Astrocyte of the cerebellum (primary cell): Measurements from ENCODE around the gene PTGFR.

ENCODE experiments used
- DNase-seq: peaks from one replicate; pipeline ENCODE4 v3.0.0-alpha.2; 2011; ENCODE audit warnings: low read depth
- H3K4me3 ChIP-seq: 2 replicates; pipeline ENCODE4 v1.5.1; 2011; ENCODE audit warnings: mild to moderate bottlenecking, low read depth, low read length, moderate library complexity
- CTCF ChIP-seq: IDR thresholded peaks from 2 replicates; pipeline ENCODE4 v1.5.1; 2012; ENCODE audit warnings: low read length, low read depth, moderate library complexity, mild to moderate bottlenecking; ENCODE audit errors: missing control alignments
- in situ Hi-C: cut with HindIII; loops from 2 replicates; pipeline ENCODE4 v1.10.0; 2017; ENCODE audit warnings: low sequenced_read_pairs

The PTGFR gene

GRCh38 chr1:78519446-78519845, 28.7 kb downstream of the PTGFR start:
- DNase-seq = no peak
- TF ChIP-seq CTCF = no peak
- H3K4me3 ChIP-seq = no peak overlapping the region
- in situ Hi-C loops = no loop called here

- peak; percentile 47 for DNase-seq
- in situ Hi-C loops = no loop called here
- TF ChIP-seq CTCF = no peak
- no peak overlapping the region for H3K4me3 ChIP-seq
Observed at GRCh38 chr1:78520216-78520615, 29.4 kb downstream of the PTGFR start.

GRCh38 chr1:78520843-78521242, 30.1 kb downstream of the PTGFR start:
- no peak overlapping the region for H3K4me3 ChIP-seq
- in situ Hi-C loops = no loop called here
- no peak for DNase-seq
- TF ChIP-seq CTCF = no peak

GRCh38 chr1:78522136-78522535, 31.4 kb downstream of the PTGFR start:
- in situ Hi-C loops = no loop called here
- TF ChIP-seq CTCF = no peak
- DNase-seq = no peak
- no peak overlapping the region for H3K4me3 ChIP-seq

- no peak overlapping the region for H3K4me3 ChIP-seq
- no peak for TF ChIP-seq CTCF
- in situ Hi-C loops = no loop called here
- DNase-seq = no peak
Observed at GRCh38 chr1:78526496-78526895, 35.7 kb downstream of the PTGFR start.

- no peak for DNase-seq
- no peak overlapping the region for H3K4me3 ChIP-seq
- in situ Hi-C loops = no loop called here
- TF ChIP-seq CTCF = no peak
Observed at GRCh38 chr1:78527706-78528105, 36.9 kb downstream of the PTGFR start.

- no peak overlapping the region for H3K4me3 ChIP-seq
- DNase-seq = no peak
- TF ChIP-seq CTCF = no peak
- in situ Hi-C loops = no loop called here
Observed at GRCh38 chr1:78533527-78533926, 42.8 kb downstream of the PTGFR start.
